Dermis blood vessel endothelial cell (primary cell): ENCODE measurements around the gene SCP2. TPM values are rescaled to one million over a fixed set of nuclear protein-coding genes. Genes with fewer than 3 reads are reported as not detected.

Experiments used
- DNase-seq: peaks from one replicate; pipeline ENCODE4 v3.0.0; 2010
- total RNA-seq: library from RNA; depleted of rRNA; stranded (reverse); fragments of >200 nt; gene quantifications from 2 replicates; pipeline ENCODE4 v1.2.3, GENCODE V29; 2014

Gene SCP2
- total RNA-seq, 1 donor from 2014 or later, result 185 TPM

DNA sequence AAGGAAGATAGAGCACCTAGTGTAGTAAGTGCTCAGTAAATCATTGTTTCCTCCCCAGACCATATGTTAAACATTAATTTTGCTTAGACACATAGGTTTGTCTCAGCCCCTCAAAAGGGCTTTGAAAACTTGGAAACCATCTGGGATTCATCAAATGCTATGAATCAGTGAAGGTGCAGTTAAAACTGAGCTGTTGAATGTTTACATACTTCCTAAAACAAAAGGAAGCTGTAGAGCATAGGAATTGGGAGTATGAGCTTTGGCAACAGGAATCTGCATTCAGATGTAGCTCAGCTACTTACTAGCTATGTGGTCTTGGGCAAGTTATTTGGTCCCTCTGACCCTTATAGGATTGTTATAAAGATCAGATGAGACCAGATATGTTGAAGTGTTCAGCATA is 116.2 kb downstream of the SCP2 start:
- DNase-seq, result no peak

DNA sequence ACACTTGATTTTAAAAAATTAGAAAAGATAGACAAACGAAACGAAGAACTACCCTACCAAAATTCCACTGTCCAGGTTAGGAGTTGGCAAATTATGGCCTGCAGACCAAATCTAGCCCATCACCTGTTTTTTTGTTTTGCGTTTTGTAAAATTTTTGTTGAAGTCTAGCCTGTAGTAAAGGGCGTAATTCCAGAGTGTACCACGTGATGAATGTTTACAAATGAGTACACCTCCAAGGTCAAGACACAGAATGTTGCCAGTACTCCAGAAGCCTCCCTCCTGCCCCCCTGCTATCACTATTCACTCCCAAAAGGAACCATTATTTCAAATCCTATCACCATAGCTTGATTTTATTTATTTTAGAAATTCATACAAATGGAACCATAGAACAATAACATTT is 117.8 kb downstream of the SCP2 start:
- DNase-seq, result no peak

DNA sequence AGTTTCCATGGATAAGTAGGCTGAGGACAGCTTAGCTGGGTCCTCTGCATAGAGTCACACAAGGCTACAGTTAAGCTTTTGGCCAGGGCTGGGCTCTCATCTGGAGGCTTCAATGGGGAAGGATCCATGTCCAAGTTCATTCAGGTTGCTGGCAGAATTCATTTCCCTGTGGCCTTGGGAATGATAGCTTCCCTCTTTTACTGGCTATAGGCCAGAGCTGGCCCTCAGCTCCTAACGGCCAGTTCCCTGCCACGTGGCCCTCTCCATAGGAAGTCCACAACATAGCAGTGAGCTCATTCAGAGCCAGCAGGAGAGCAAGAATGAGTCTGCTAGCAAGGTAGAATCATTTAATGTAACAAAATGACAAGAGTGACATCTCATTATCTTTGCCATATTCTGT is 119.9 kb downstream of the SCP2 start:
- peak; percentile 88 for DNase-seq

DNA sequence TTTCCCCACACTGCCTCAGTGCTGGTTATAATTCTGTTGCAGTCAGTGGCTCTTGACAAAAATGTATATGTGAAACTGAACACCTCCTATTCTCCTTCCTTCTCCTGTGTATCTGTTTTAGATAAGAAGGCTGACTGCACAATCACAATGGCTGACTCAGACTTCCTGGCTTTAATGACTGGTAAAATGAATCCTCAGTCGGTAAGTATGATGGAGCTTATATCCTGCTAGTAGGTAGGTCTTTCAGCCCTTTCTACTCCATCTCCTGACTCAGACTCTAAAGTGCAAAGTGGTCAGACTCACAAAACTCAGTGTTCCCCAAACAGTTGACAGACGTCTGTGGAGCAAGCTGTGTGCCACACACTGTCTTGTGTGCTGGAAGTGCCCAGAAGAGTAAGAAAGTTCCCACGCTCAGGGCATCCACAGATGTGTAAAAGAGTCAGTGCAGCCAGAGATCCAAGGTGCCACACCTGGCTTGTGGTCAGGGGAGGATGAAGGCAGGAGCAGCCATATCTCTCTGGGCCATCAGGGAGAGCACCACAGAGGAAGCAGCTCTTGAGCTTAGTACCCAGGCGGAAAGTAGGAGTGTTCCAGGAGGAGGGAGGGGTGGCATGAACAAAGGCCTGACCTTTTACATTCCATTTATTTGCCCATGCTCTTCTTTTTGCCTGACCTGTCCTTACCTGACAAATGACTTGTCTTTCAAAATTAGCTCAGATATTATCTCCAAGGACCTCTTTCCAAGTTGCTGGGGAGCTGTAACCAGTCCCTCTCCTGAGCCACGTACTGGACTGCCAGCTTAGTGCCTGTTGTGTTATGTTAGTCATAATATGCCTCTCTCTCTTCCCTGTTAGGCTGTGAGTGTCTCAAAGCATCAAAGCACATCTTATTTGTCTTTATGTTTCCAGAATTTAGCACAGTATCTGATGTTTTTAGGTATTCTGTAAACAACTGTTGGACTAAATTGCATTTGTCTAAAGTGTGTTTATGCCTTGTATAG is 121.0 kb downstream of the SCP2 start:
- peak; percentile 93 for DNase-seq

DNA sequence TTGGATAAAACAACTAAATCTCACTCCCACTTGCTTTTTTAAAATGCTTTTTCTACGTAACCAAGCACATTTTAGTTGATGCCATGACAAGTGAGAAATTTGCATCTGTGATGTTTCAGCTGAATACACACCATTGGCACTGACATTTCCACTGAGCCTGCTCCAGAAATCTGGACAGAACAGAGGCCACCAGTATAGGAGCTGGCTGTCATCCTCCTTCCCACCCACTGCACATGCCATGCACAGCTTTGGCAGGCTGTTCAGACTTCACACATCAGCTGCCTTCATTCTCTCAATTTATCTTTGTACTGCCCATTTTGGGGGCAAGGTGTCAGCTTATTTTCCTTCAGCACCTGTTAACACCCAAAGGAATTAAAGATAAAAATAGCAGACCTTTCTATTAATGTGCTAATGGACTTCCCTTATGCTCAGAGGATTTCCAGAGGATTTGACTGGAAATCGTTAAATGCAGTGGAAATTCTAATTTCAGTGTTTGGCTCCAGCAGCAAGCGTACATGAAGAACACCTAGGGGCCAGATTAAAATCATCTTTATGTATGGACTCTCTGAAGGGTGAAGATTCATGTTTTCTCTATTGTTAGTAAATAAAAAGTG is 122.0 kb downstream of the SCP2 start:
- DNase-seq, result peak; percentile 14

DNA sequence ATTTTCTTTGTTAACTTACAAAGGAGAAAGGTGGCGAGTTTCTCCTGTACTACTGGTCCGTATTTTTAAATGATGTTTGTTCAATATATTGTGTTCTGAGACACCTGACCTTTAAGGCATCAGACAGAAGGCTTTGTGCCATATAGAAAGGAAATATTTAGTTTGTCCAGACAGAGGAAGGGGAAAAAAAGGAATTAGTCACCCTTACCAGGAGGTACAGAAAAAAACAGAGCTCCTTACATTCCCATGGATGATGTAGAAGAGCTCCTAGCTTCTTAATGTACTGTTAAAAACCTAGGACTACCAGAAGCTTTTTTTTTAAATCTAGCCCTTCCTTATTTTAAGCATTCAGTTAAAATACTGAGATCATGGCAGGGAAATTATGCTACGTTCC is 122.5 kb downstream of the SCP2 start:
- DNase-seq, result peak; percentile 67

DNA sequence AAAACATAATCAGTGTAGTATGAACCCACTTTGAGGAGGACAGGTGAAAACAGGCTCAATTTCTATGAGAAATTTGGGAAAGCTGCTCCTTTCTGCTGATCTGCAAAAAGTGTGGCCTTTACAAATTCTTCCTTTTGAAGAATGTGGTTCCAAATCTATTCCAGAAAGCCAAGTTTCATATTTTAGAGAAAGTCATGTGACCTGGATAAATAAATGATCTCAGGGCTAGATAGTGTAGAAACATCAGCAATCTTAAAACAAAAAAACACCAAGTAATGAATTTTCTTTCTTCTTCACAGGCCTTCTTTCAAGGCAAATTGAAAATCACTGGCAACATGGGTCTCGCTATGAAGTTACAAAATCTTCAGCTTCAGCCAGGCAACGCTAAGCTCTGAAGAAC is 123.2 kb downstream of the SCP2 start:
- DNase-seq, result no peak

DNA sequence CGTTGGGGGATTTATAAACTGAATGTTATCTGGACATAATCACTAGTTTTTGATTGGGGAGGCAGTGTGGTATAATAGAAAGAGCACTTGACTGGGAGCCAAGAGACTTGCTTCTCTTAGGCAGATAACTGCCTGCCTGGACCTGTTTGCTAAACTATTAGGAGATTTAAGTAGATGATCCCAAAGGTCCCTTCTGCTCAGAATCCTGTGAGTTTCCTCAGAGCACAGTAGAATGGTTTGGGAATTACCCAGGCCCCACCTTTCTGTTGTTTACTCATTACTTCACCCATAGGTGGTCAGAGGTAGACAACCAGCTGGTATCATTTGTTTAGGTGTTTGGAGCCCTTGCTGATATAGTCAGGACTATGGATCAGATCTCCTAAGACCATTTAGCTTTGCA is 124.6 kb downstream of the SCP2 start:
- no peak for DNase-seq

DNA sequence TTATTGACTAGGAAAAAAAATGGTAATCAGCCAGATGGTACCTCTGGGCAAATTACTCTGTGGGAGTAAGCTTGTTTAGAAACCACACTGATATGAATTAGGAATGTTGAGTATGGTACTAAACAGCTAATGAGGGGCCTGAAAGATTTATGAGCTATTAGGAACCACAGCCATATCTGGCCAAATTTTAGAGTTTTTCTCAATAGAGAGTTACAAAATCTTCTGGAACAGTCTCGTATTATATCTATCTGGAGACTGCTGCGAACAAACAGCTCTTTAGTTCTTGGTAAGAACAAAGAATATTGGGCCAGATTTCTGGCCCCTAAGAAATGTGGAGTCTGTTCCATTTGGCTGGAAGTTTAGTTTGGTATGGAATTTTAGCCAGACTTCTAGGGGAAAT is 130.1 kb downstream of the SCP2 start:
- no peak for DNase-seq

DNA sequence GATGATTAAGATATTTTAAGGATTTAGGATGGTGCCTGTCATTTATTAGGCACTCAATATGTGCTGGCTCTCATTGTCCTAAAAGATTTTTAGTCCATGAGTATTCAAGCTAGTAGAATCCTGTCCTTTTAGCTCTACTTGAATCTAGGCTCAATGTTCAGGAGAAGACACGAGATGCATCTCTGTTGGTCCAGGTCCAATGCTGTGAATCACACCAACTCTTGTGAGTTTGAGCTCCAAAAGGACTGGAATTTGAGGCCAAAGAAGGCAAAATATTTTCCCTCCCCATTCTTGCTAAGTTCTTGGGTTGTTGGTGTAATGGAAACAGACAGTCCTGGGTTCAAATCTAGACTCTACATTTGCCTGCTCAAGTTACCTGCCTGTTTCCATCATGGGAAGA is 133.5 kb downstream of the SCP2 start:
- DNase-seq, result no peak

DNA sequence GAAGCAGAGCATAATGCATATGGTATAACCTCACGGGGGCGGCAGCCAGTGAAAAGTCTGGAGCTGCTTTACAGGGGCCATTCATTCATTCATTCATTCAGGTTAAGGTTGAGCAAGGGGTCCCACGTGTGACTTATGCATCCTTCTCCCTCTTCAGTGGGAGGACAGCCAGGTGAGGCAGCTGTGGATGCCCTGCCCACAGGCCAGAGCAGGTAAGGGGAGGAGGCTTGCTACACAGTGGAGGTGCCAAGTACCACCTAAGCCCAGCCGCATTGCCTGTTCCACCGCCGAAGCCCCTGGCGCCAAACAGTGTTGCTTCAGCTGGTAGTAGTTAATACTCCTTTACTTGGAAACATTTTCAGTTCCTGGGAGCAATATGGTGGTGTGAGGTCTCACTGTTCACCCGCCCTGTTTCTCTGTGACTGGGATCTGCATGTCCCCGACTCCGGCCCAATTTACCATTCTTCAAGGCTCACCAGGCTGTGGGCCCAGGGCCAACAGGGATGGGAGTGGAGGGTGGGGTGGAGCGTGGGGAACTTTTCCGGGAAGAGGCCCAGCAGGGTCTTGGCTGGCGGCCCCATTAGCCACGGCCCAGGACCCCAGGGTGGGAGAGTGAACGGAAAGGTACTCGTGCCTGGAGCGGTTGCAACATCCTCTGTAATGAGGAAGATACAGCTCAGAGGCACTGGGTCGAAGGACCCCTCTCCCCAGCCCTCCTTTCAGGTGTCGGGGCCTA is 134.2 kb downstream of the SCP2 start:
- no peak for DNase-seq

DNA sequence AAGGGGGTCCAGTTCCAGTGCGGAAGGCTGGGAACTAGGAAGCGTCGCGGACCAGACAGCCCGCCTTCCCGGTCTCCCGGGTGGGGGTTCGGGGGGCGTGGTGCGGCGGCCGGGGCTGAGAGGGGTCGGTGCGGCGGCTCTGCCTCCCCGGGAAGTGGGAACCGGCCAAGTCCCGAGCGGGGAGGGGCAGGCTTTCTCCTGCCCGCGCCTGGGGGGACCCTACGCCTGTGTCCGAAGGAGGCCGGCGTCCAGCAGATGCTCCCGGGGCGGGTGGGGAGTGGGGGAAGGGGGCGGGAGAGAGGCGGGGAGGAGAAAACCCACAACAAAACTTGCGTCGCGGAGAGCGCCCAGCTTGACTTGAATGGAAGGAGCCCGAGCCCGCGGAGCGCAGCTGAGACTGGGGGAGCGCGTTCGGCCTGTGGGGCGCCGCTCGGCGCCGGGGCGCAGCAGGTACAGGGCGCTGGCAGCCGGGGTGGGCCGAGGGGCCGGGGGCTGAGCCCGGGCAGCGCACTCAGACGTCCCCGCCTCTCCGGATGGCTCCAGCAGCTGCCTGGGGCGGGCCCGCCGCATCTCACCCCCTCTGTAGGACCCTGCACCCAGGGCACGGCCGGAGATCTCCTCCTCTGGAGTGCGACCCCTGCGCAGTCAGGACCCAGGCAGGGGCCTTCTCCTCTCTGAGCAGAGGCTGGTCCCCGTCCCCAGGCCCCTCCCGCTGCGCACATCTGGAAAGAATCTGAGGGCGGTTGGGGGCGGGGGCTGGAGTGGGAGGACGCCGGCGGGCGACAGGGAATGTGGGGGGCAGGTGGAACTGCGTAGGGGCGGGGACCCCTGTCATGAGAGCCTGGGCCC is 135.0 kb downstream of the SCP2 start, which contains the start of gene PODN:
Gene PODN, plus strand, starts transcription at position 355 of the 849 bp plus-strand sequence. CDS start 7,643 bp downstream, outside the sequence.
- peak; percentile 39 for DNase-seq

DNA sequence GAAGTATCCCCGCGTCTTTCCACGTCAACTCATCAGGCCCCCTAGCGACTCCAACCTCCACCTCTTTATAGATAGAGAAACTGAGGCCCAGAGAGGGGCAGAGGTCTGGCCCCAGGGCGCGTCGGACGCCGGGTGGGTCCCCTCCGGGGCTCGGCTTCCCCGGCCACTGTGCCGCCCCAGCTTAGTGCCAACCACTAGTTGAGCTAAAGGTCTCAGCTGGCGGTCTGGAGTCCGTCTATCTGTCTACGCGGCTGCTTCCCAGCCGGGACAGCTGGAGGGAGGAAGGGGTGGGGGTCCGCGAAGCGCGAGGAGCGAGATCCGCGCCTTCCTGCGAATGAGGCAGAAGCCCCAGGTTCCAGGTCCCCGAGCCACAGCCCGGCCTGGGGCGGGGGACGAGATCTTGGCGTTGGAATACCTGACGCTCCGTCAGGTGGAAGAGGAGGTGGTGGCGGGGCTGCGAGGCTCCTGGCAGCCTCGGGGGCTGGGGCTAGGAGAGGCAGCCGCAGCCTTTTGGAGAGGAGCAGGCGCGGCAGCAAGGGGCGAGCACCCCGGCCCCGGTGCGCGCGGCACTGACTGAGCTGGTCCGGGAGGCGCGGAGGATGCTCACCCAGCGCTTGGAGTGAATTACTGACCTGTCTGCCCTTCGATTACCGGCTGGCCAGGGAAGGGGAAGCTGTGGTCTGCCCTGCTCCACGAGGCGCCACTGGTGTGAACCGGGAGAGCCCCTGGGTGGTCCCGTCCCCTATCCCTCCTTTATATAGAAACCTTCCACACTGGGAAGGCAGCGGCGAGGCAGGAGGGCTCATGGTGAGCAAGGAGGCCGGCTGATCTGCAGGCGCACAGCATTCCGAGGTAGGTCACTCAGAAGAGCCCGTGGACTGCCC is 135.9 kb downstream of the SCP2 start:
- DNase-seq, result no peak

DNA sequence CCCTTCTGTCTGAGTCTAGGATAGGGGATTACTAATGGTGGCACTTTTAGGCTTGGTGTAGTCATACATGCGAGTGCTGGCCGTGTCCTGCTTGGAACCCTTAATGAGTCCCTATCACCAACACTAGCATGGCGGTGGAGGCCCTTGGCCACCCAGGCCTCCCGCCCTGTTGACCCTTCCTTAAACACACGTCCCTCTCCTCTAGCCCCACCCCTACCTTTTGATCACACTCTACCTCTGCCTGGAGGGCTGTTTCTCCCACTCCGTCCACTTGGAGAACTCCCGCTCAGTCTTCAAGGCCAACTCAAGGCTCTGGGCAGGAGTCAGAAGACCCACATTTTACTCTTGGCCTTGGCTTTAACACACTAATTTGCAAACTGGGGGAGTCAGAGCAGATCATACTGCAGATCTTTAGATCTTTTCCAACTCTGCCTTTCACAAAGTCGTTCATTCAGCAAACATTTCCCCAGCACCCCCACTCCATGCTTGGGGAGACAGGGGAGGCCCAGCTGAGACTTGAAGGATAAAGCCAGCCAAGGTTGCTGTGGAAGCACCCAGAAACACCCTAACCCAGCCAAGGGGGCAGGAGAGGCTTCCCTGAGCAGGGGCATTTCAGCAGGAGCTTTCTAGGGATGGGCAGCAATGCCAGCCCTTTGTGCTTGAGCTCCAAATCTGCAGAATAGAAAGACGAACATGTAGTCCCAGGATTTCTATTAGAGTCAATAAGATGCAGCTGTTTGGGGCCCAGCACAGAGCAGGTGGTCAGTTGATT is 136.9 kb downstream of the SCP2 start:
- no peak for DNase-seq

DNA sequence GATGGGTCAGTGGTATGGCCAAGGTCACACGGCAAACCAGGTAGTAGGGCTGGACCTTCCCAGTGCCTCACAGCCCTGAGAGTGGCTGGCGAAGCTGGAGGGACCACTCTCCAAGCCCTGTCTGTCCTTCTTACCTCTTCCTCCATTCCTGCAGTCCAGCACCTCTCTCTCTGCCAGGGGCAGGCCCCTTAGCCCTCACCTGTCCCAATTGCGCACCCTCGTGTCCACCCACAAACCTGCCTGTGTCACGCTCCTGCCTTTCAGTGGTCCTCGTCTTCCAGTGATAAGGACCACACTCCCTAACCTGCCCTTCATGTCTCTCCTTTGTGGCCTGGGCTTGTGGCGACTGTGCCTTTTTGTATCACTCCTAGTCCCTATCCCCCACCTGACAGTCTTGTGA is 138.3 kb downstream of the SCP2 start:
- DNase-seq, result no peak

DNA sequence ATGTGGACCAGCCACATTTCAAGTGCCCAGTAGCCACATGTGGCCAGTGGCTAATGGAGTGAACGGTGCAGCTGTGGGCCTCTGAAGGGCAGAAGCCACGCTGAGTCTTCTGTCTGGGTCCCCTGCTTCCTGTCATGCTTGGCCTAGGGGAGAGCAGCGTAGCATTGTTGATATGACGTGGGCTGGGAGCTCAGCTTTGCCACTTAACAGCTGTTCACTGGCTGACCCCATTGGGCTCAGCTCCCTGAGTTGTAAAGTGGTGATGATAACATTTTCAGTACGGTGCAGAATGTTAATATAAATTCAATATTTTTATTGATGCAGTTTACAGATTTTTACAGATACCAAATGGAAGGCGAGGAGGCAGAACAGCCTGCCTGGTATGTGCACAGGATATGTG is 139.4 kb downstream of the SCP2 start:
- DNase-seq, result no peak

DNA sequence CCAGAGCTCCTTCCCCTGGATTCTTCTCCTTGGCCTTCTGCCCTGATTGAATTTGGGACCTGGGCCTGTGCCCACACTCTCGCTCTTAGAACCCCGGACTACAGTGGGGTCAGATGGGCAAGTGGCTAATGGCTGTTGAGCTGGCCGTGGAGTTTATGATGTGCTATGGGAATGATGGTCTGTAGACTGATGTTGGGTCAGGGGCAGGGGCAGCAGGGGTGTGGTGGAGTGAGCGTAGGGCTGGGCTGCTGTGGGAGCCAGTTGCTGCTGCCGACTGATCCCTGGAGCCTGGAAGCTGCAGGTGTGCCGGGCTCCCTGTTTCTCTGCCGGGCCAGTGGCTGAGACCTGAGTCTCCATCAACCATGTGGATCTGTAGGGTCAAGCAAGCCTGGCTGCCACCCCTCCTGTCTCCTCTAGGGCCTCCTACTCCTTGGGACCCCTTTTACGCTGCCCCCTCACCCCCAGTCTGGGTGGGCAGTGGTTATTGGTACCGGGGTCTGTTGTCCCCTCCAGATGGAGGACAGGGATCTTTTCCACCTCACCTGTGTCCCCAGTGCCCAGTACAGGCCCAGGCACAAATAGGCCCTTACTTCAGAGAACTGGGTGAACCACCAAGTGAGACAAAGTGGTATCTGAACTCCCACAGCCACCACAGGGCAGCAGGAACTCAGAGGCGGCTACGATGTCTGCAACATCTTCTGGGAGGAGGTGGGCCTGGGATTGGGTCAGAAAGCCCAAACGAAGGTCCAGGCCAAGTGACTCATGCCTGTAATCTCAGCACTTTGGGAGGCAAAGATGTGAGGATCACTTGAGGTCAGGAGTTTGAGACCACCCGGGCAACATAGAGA is 140.0 kb downstream of the SCP2 start:
- no peak for DNase-seq

DNA sequence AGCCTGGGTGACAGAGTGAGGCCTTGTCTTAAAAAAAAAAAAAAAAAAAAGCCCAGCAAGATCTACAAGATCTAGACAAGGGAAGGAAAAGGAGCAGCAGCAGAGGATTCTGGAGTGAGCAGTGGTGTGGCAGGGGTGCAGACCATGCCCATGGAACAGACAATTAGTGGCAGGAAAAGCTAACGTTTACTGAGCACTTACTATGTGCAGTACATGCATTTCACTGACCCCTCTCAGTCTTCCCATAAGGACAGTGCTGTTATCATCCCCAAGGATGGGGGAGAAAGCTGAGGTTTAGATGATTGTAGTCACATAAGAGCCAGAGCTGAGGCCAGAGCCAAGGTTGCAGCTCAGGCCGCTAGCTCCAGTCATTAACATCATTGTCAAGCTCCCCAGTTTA is 140.8 kb downstream of the SCP2 start:
- DNase-seq, result no peak

DNA sequence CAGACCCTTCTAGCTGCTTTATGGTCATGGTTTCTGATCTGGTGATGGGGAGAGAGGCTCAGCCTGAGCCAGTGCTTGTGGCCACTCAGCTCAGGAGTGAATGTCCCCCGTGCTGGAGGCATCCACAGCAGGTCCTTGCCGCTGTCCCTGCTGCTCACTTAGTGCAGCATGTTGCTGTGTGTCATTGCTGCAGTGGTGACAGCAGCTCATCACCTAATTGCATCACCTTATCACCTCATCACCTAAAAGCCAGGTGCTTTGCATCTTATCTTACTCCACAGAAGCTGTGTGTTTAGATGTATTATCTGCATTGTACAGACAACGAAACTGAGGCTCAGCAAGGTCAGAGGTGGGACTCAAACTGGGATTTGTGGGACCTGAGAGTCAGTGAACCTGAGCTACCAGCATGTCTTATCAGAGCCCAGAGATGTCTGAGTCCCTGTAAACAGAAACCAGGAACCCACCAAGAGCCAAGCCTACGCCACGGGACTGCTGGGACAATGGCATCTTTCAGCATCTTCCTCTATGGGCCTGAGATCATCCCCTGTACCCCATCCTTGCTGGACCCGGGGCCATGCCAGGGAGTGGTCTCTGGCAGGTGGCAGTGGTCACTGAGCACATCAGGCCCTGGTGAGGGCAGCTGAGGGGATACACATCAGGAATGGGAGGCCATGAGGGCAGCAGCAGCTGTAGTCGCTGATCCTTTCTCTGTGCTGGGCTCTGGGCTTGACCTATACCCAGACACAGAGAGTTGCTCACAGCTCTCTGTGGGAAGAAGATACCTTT is 141.4 kb downstream of the SCP2 start:
- DNase-seq, result no peak
